Small intestine (tissue), 7 donors: ENCODE data around the gene REX1BD. TPM values are rescaled to one million over a fixed set of nuclear protein-coding genes. Genes with fewer than 3 reads are reported as not detected.

Source experiments
- DNase-seq, 2 donors: peaks; one replicate each; pipeline versions ENCODE4 v3.0.0 to v3.0.0-alpha.2; 2013
- FAIRE-seq: peaks from 2 replicates; lab custom pipeline; 2012; peaks lifted over from hg19 to GRCh38; lab: Jason Lieb, UNC
- H3K27ac ChIP-seq, 3 donors: one replicate each; pipeline ENCODE4 v1.5.1; 2013; ENCODE audit warnings: low read length in 2 of 3, mild to moderate bottlenecking in 2 of 3, control low read depth in 1 of 3, inconsistent platforms in 1 of 3, low read depth in 1 of 3, moderate library complexity in 1 of 3
- H3K27me3 ChIP-seq, 3 donors: one replicate each; pipeline ENCODE4 v1.6.1; 2013; ENCODE audit warnings: low read length in 3 of 3, inconsistent platforms in 1 of 3; ENCODE audit not compliant: control insufficient read depth in 3 of 3, insufficient read depth in 3 of 3
- H3K36me3 ChIP-seq, 3 donors: one replicate each; pipeline ENCODE4 v1.6.1; 2013; ENCODE audit warnings: low read length in 3 of 3, inconsistent platforms in 1 of 3, low read depth in 1 of 3, mild to moderate bottlenecking in 1 of 3, moderate library complexity in 1 of 3; ENCODE audit not compliant: control insufficient read depth in 3 of 3, insufficient read depth in 2 of 3
- H3K4me1 ChIP-seq, 3 donors: one replicate each; pipeline ENCODE4 v1.6.1; 2013; ENCODE audit warnings: low read length in 2 of 3, inconsistent platforms in 1 of 3, low read depth in 1 of 3, mild to moderate bottlenecking in 1 of 3, moderate library complexity in 1 of 3; ENCODE audit not compliant: control insufficient read depth in 3 of 3, insufficient read depth in 2 of 3
- H3K4me3 ChIP-seq, 3 donors: one replicate each; pipeline ENCODE4 v1.5.1; 2013; ENCODE audit warnings: low read length in 3 of 3, control low read depth in 1 of 3, inconsistent platforms in 1 of 3, low read depth in 1 of 3, mild to moderate bottlenecking in 1 of 3, moderate library complexity in 1 of 3
- H3K9me3 ChIP-seq, 2 donors: one replicate each; pipeline ENCODE4 v1.6.1; 2013; ENCODE audit warnings: low read depth in 1 of 2, low read length in 1 of 2; ENCODE audit not compliant: control insufficient read depth in 2 of 2, insufficient read depth in 1 of 2
- WGBS, 3 donors: extraction: QIAGEN DNeasy Blood & Tissue Kit; methylation state at CpG; one replicate each; pipeline ENCODE4 v1.1.7; 2013; 5-methylcytosine and 5-hydroxymethylcytosine counted together
- polyA plus RNA-seq, 4 donors: library from polyadenylated mRNA; stranded (reverse) in 3 of 4; unstranded in 1 of 4; fragments of 200-250 nt in 3 of 4; fragments of 120-200 nt in 1 of 4; gene quantifications; one replicate each; pipeline versions ENCODE4 v1.2.1 to v1.2.3, GENCODE V29; 2013
- donor health status: healthy with polysubstance abuse.
- donor health status: control.
- donor health status: control.
- donor health status: Bipolar disorder and iron deficiency.
- donor health status: healthy.

Gene REX1BD
- polyA plus RNA-seq, 4 donors, result 46.1 to 102 (median 65.9) TPM

DNA sequence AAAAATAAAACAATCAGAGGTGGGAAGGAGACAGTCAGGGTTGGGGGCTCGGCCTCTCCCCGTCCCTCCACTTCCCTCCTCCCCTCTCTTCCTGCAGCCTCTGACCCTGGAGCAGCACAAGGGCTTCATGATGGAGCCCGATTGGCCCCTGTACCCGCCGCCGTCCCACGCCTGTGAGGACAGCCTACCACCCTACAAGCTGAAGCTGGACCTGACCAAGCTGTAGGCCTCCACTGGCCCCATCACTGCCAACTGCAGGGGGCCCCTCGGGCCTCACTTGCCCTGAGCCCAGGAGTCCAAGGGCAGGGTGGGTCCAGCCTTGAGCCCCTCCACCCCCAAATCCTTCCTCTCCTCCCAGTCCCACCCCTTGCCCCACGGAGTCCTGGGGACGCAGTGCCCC lies 31.7 kb downstream of the REX1BD start:
- peaks cover 0 to 24% (median 3%) of the 10 kb centered on the region in 3 donors for H3K27me3 ChIP-seq
- FAIRE-seq (no peak), DNase-seq (no peak)
- H3K9me3 ChIP-seq, result peaks cover 0 to 9% of the 10 kb centered on the region in 2 donors
- WGBS, 3 donors, result 83 to 94% (median 84%) methylated on average over 6 to 10 of the region's 10 CpGs
- H3K36me3 ChIP-seq, result no peaks in the 10 kb centered on the region
- H3K4me1 ChIP-seq, result no peaks in the 10 kb centered on the region
- no peak overlapping the region for H3K4me3 ChIP-seq
- no peak overlapping the region for H3K27ac ChIP-seq

DNA sequence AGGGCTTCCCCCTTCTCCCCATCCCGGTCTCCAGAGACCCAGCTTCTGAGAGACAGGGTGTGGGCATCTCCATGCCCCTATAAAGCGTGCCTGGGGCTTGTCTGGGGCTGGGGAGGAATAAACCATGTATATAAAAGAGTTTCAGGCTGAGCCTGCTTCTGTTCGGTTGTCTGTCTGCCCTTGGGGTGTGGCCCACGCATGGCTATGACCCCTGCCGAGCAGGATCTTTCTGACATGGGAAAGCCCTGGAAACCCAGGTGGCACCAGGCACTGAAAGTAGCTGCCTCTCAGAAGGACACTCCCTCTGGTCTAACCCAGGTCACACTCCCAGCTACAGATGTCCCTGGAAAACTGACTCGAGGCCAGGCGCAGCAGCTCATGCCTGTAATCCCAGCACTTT lies 32.3 kb downstream of the REX1BD start:
- 49 to 76% (median 67%) methylated on average over 7 of the region's 7 CpGs for WGBS, 3 donors
- FAIRE-seq (no peak), DNase-seq (no peak)
- Histone ChIP-seq H3K4me3 (no peak overlapping the region), H3K9me3 (peaks cover 0 to 9% of the 10 kb centered on the region in 2 donors), H3K36me3 (no peaks in the 10 kb centered on the region), H3K27ac (no peak overlapping the region), H3K4me1 (no peaks in the 10 kb centered on the region), H3K27me3 (peaks cover 0 to 22% (median 3%) of the 10 kb centered on the region in 3 donors)

- FAIRE-seq, result no peak
- Histone ChIP-seq H3K36me3 (no peaks in the 10 kb centered on the region), H3K27ac (no peak overlapping the region), H3K9me3 (peaks cover 0 to 3% of the 10 kb centered on the region in 2 donors), H3K4me3 (no peak overlapping the region), H3K27me3 (peaks cover 0 to 29% (median 0%) of the 10 kb centered on the region in 3 donors), H3K4me1 (no peaks in the 10 kb centered on the region)
- 65 to 67% (median 66%) methylated on average over 2 of the region's 2 CpGs for WGBS, 3 donors
- no peak for DNase-seq
Measured at GRCh38 chr19:18626906-18627305, 38.3 kb downstream of the REX1BD start.

GRCh38 chr19:18629166-18630088 lies 40.8 kb downstream of the REX1BD start:
- peaks cover 0 to 3% of the 10 kb centered on the region in 2 donors for H3K9me3 ChIP-seq
- WGBS, 3 donors, result 61 to 71% (median 64%) methylated on average over 15 of the region's 15 CpGs
- H3K4me3 ChIP-seq, result no peak overlapping the region
- H3K27ac ChIP-seq, result peak overlapping the region in 1 of 3 donors; percentile 30
- peaks cover 0 to 21% (median 0%) of the 10 kb centered on the region in 3 donors for H3K27me3 ChIP-seq
- H3K36me3 ChIP-seq, result no peaks in the 10 kb centered on the region
- FAIRE-seq (no peak), DNase-seq (peak in 1 of 2 donors; percentile 36)
- no peaks in the 10 kb centered on the region for H3K4me1 ChIP-seq

GRCh38 chr19:18633321-18633720 lies 44.7 kb downstream of the REX1BD start:
- DNase-seq, result peak; percentile 26 to 27
- WGBS, 3 donors, result 20 to 67% (median 33%) methylated on average over 8 of the region's 8 CpGs
- peaks cover 0 to 3% of the 10 kb centered on the region in 2 donors for H3K9me3 ChIP-seq

DNA sequence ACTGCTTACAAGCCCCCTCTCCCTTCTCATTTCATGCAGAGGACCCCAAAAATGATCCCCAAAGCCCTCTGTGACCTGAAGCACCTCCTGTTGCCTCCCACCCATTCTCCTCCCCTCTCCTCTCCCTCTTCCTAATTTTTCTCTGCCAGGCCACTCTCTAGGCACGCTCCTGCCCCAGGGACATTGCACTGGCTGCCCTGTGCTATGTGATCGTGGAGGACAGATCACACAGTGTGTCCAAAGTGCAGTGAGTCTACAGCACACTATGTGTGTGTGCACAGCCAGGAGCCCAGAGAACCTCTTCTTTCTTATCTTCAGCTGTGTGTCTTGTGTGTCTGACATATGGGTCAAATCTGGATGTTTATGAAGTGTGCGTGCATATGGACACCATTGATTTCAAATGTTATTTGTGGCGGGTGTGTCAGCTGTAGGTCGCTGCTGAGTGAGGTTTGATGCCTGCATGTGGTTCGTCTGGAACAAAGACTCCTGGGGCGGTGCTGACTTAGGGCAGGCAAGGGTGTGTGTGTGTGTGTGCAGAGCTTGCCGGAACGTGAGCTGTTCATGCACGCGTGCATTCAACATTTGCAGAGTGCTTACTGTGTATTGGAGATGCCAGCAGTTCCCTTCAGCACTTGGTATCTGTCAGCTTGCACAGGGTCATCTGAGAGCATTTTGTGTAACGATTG lies 46.2 kb downstream of the REX1BD start:
- no peaks in the 10 kb centered on the region for H3K36me3 ChIP-seq
- peaks cover 0 to 2% of the 10 kb centered on the region in 2 donors for H3K9me3 ChIP-seq
- WGBS, 3 donors, result 19 to 38% (median 32%) methylated on average over 12 of the region's 12 CpGs
- FAIRE-seq, result no peak
- peak; percentile 21 to 39 for DNase-seq
- no peak overlapping the region for H3K4me3 ChIP-seq
- H3K27ac ChIP-seq, result peak overlapping the region in 1 of 3 donors; percentile 33
- H3K4me1 ChIP-seq, result peaks cover 3 to 21% (median 5%) of the 10 kb centered on the region in 3 donors
- peaks cover 0 to 3% (median 0%) of the 10 kb centered on the region in 3 donors for H3K27me3 ChIP-seq

More at GRCh38 chr19:18633321-18633720, 44.7 kb downstream of the REX1BD start:
- Histone ChIP-seq H3K4me3 (no peak overlapping the region), H3K27ac (no peak overlapping the region), H3K27me3 (peaks cover 0 to 11% (median 0%) of the 10 kb centered on the region in 3 donors), H3K4me1 (peaks cover 3 to 19% (median 5%) of the 10 kb centered on the region in 3 donors), H3K36me3 (no peaks in the 10 kb centered on the region)
- FAIRE-seq, result no peak

GRCh38 chr19:18635831-18636182 lies 47.2 kb downstream of the REX1BD start:
- H3K27ac ChIP-seq, result no peak overlapping the region
- peaks cover 3 to 21% (median 5%) of the 10 kb centered on the region in 3 donors for H3K4me1 ChIP-seq
- no peaks in the 10 kb centered on the region for H3K9me3 ChIP-seq
- WGBS, 3 donors, result 13 to 38% (median 19%) methylated on average over 2 to 6 of the region's 6 CpGs
- FAIRE-seq (no peak), DNase-seq (no peak)
- H3K27me3 ChIP-seq, result no peaks in the 10 kb centered on the region
- H3K36me3 ChIP-seq, result peaks cover 0 to under 1% (median 0%) of the 10 kb centered on the region in 3 donors
- H3K4me3 ChIP-seq, result no peak overlapping the region
